DMS53 treated with DMSO at 0.1 percent for 48 hours (cell line): Measurements from ENCODE around the gene ZBTB3.
"Not testable (repeated sequence)": the region's sequence is repeated elsewhere in the genome, so short reads cannot be mapped to it uniquely, and the experiment has no call there.

Experiments used
- DNase-seq: peaks from one replicate; lab custom pipeline; 2025; ENCODE audit not compliant: unreplicated experiment; lab: John Stamatoyannopoulos, UW

The ZBTB3 gene

GRCh38 chr11:62716816-62717215 is 37.1 kb downstream of the ZBTB3 start:
- DNase-seq: no peak

GRCh38 chr11:62716206-62716605 is 37.8 kb downstream of the ZBTB3 start:
- no peak for DNase-seq

GRCh38 chr11:62715150-62716130 is 38.5 kb downstream of the ZBTB3 start:
- no peak for DNase-seq

GRCh38 chr11:62713343-62713742 is 40.6 kb downstream of the ZBTB3 start:
- DNase-seq: no peak

- DNase-seq: no peak
Observed at GRCh38 chr11:62712861-62713260, 41.1 kb downstream of the ZBTB3 start.

- DNase-seq: no peak
Observed at GRCh38 chr11:62712276-62712812, 41.6 kb downstream of the ZBTB3 start.

- peak; percentile 34 for DNase-seq
Observed at GRCh38 chr11:62710001-62710345, 44.0 kb downstream of the ZBTB3 start.

GRCh38 chr11:62709247-62710000 is 44.5 kb downstream of the ZBTB3 start:
- DNase-seq: peak; percentile 95

GRCh38 chr11:62708793-62709192 is 45.2 kb downstream of the ZBTB3 start:
- DNase-seq: peak; percentile 65

GRCh38 chr11:62708392-62708791 is 45.6 kb downstream of the ZBTB3 start:
- no peak for DNase-seq

- DNase-seq: no peak
Observed at GRCh38 chr11:62707277-62707861, 46.6 kb downstream of the ZBTB3 start, which contains the start of the genes BSCL2 and GNG3. TSS of gene BSCL2 (minus strand) at chr11:62707424. CDS start at chr11:62707195, 229 bp downstream. TSS of gene GNG3 (plus strand) at chr11:62707676. CDS start at chr11:62708296, 620 bp downstream.

GRCh38 chr11:62706850-62707247 is 47.1 kb downstream of the ZBTB3 start:
- no peak for DNase-seq

- DNase-seq: peak; percentile 58
Observed at GRCh38 chr11:62705880-62706849, 47.8 kb downstream of the ZBTB3 start.

- no peak for DNase-seq
Observed at GRCh38 chr11:62705413-62705812, 48.5 kb downstream of the ZBTB3 start.

- not testable (repeated sequence) for DNase-seq
Observed at GRCh38 chr11:62703921-62704320, 50.0 kb downstream of the ZBTB3 start.

- DNase-seq: no peak
Observed at GRCh38 chr11:62702246-62702645, 51.7 kb downstream of the ZBTB3 start.
